ENCODE measurements around the gene CACNG7.

CACNG7 gene

GRCh38 chr19:53983457-53984289, 74.6 kb downstream of the CACNG7 start:
- DNase-seq = no peak

GRCh38 chr19:53985863-53986262, 76.8 kb downstream of the CACNG7 start:
- no peak for DNase-seq

GRCh38 chr19:53988981-53989380, 79.9 kb downstream of the CACNG7 start:
- DNase-seq = no peak

- DNase-seq = no peak
Measured at GRCh38 chr19:53989600-53990533, 80.8 kb downstream of the CACNG7 start.

- DNase-seq = no peak
Measured at GRCh38 chr19:53991224-53992113, 82.4 kb downstream of the CACNG7 start, which contains the start of gene CACNG6. Gene CACNG6 (plus strand): TSS chr19:53991637. CDS start chr19:53992878, 1,241 bp downstream.

GRCh38 chr19:53992211-53992610, 83.1 kb downstream of the CACNG7 start:
- DNase-seq = no peak

- DNase-seq = no peak
Measured at GRCh38 chr19:53992815-53993214, 83.7 kb downstream of the CACNG7 start.

GRCh38 chr19:53993448-53993847, 84.4 kb downstream of the CACNG7 start:
- no peak for DNase-seq
